K562 (cell line): ENCODE data around the gene SPRN.

Experiments
- ATF1 ChIP-seq, 2 experiments: fragments of 450-650 bp in 1 of 2; IDR thresholded peaks; 2 replicates each; pipeline ENCODE4 v1.6.1; 2016; ENCODE audit warnings: missing compliant biosample characterization in 1 of 2, missing genetic modification characterization in 1 of 2
- ESRRA ChIP-seq: fragments of 450-650 bp; IDR thresholded peaks from 2 replicates; pipeline ENCODE4 v1.6.1; 2014; ENCODE audit warnings: low read depth, mild to moderate bottlenecking, moderate library complexity, borderline replicate concordance
- EZH2 ChIP-seq: IDR thresholded peaks from 2 replicates; pipeline ENCODE4 v1.6.1; 2012; ENCODE audit warnings: low read depth, mild to moderate bottlenecking, inconsistent platforms, low read length, borderline replicate concordance
- RBM39 ChIP-seq: fragments of 200-400 bp; formaldehyde crosslinking; optimal IDR thresholded peaks from 2 replicates; pipeline ENCODE3; 2018; ENCODE audit warnings: low read depth, low read length
- SIN3A ChIP-seq, 2 experiments: fragments of 150-350 bp in 1 of 2; IDR thresholded peaks; 2 replicates each; pipeline ENCODE4 v1.6.1; 2011 to 2016; ENCODE audit warnings: borderline replicate concordance in 2 of 2, low read depth in 2 of 2, low read length in 2 of 2, mild to moderate bottlenecking in 2 of 2, moderate library complexity in 2 of 2; ENCODE audit not compliant: control insufficient read depth in 1 of 2
- ZFP36 ChIP-seq: fragments of 150-350 bp; IDR thresholded peaks from 2 replicates; pipeline ENCODE4 v1.6.1; 2018; ENCODE audit warnings: low read length, low read depth; ENCODE audit not compliant: partially characterized antibody
- TF ChIP-seq, protein P1 (sequence below): sonication (generic); formaldehyde crosslinking; IDR thresholded peaks from 2 replicates; pipeline ENCODE4 v1.8.1; 2022; ENCODE audit warnings: missing genetic modification reagents

DNA sequence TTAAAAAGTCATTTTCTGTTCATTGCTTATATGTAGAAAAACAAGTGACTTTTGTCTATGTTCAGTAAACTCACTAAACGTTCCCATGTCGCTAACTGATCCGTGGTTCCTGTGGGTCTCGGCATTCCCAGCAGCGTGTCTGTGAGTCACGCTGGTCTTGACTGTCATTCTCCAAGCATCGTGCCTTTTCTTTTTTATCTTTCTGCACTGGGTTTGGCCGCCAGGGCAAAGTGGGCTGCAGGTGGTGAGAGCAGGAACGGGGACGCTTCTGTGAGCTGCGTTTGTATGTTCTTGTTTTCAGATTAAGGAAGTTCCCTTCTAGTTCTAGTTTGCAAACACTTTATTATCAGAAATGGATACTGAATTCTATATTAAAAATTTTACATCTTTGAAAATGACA is 22.6 kb upstream of the SPRN start:
- TF ChIP-seq, protein P1, sequence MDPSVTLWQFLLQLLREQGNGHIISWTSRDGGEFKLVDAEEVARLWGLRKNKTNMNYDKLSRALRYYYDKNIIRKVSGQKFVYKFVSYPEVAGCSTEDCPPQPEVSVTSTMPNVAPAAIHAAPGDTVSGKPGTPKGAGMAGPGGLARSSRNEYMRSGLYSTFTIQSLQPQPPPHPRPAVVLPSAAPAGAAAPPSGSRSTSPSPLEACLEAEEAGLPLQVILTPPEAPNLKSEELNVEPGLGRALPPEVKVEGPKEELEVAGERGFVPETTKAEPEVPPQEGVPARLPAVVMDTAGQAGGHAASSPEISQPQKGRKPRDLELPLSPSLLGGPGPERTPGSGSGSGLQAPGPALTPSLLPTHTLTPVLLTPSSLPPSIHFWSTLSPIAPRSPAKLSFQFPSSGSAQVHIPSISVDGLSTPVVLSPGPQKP = no peak
- TF ChIP-seq EZH2 (no peak), ESRRA (no peak), ATF1 (CRISPR knock-in tag; IDR thresholded peaks at IDR 0.05) (no peak), ATF1 (tag; IDR thresholded peaks at IDR 0.05) (no peak), ZFP36 (no peak), RBM39 (no peak), SIN3A (IDR thresholded peaks at IDR 0.05; ENCODE audit: borderline replicate concordance in 2 of 2, control insufficient read depth in 1 of 2, low read depth in 2 of 2, low read length in 2 of 2) (no peak)
